GM19467 (cell line): ENCODE results near the gene SLC50A1.

Experiments used
- ATAC-seq: cut with Tn5 transposase; IDR thresholded peaks from one replicate; pipeline ENCODE4 v1.9.1; 2021; ENCODE audit warnings: mild to moderate bottlenecking, moderate library complexity; ENCODE audit not compliant: unreplicated experiment

SLC50A1 gene

GRCh38 chr1:155169541-155169940, 33.9 kb downstream of the SLC50A1 start:
- ATAC-seq: no peak

GRCh38 chr1:155170101-155170785, 34.6 kb downstream of the SLC50A1 start:
- no peak for ATAC-seq

- no peak for ATAC-seq
These were observed 35.2 kb downstream of the SLC50A1 start for GRCh38 chr1:155170806-155171205.

- no peak for ATAC-seq
These were observed 36.4 kb downstream of the SLC50A1 start for GRCh38 chr1:155171836-155172731.

- ATAC-seq: peak; percentile 69
These were observed 37.3 kb downstream of the SLC50A1 start, which contains the start of gene KRTCAP2 for GRCh38 chr1:155172732-155173477. KRTCAP2 (minus strand) TSS chr1:155173304; CDS start chr1:155173224, 80 bp downstream.

GRCh38 chr1:155173478-155174323, 38.0 kb downstream of the SLC50A1 start, which contains the start of gene TRIM46:
TRIM46 (plus strand) TSS chr1:155173849; CDS start chr1:155173967, 118 bp downstream.
- ATAC-seq: no peak

GRCh38 chr1:155174324-155175280, 39.0 kb downstream of the SLC50A1 start:
- no peak for ATAC-seq

- no peak for ATAC-seq
These were observed 39.8 kb downstream of the SLC50A1 start for GRCh38 chr1:155175281-155175926.

GRCh38 chr1:155175927-155176371, 40.3 kb downstream of the SLC50A1 start:
- no peak for ATAC-seq

GRCh38 chr1:155176544-155177071, 41.0 kb downstream of the SLC50A1 start:
- no peak for ATAC-seq

GRCh38 chr1:155177192-155177917, 41.7 kb downstream of the SLC50A1 start:
- no peak for ATAC-seq

- ATAC-seq: no peak
These were observed 42.2 kb downstream of the SLC50A1 start for GRCh38 chr1:155177918-155178281.

GRCh38 chr1:155178441-155179111, 42.9 kb downstream of the SLC50A1 start:
- no peak for ATAC-seq

- no peak for ATAC-seq
These were observed 43.7 kb downstream of the SLC50A1 start for GRCh38 chr1:155179112-155180031.

GRCh38 chr1:155181371-155182051, 45.9 kb downstream of the SLC50A1 start:
- no peak for ATAC-seq
